OCI-LY3 (cell line): ENCODE results near the gene GRIK4.
"Not testable (repeated sequence)": the region's sequence is repeated elsewhere in the genome, so short reads cannot be mapped to it uniquely, and the experiment has no call there.

ENCODE experiments used
- H2AFZ ChIP-seq: fragments of 200-600, 300-600 bp; shearing (Covaris generic); 2 replicates; pipeline ENCODE4 v1.6.0; 2014; ENCODE audit warnings: antibody characterized with exemption, low read depth, low read length
- H3K27ac ChIP-seq: fragments of 200-600, 300-600 bp; sonication (generic); 2 replicates; pipeline ENCODE4 v1.5.1; 2014; ENCODE audit warnings: mild to moderate bottlenecking, low read length, moderate library complexity, mixed read lengths
- H3K27me3 ChIP-seq: fragments of 200-600, 300-600 bp; sonication (generic); 2 replicates; pipeline ENCODE4 v1.6.1; 2014; ENCODE audit warnings: low read depth, low read length, mixed read lengths
- H3K36me3 ChIP-seq: fragments of 200-600, 300-600 bp; sonication (generic); replicated peaks from 2 replicates; pipeline ENCODE3; 2014; ENCODE audit warnings: low read depth, low read length, mixed read lengths
- H3K4me1 ChIP-seq: fragments of 300-600, 200-600 bp; sonication (generic); 2 replicates; pipeline ENCODE4 v1.6.1; 2014; ENCODE audit warnings: low read length, mixed read lengths
- H3K4me2 ChIP-seq: fragments of 200-600, 300-600 bp; sonication (generic); 2 replicates; pipeline ENCODE4 v1.6.1; 2014; ENCODE audit warnings: low read length, mixed read lengths
- H3K4me3 ChIP-seq: fragments of 300-600, 200-600 bp; sonication (generic); 2 replicates; pipeline ENCODE4 v1.5.1; 2014; ENCODE audit warnings: antibody characterized with exemption, mild to moderate bottlenecking, low read length, moderate library complexity
- H3K79me2 ChIP-seq: fragments of 300-600, 200-600 bp; shearing (Covaris generic); 2 replicates; pipeline ENCODE4 v1.6.1; 2014; ENCODE audit warnings: mild to moderate bottlenecking, low read length, mixed read lengths
- H3K9ac ChIP-seq: fragments of 300-600, 200-600 bp; shearing (Covaris generic); 2 replicates; pipeline ENCODE4 v1.6.0; 2014; ENCODE audit warnings: mild to moderate bottlenecking, low read length, moderate library complexity
- H3K9me3 ChIP-seq: fragments of 200-600, 300-600 bp; shearing (Covaris generic); 2 replicates; pipeline ENCODE4 v1.6.1; 2014; ENCODE audit warnings: low read length, mixed read lengths; ENCODE audit not compliant: insufficient read depth
- H4K20me1 ChIP-seq: fragments of 200-600, 300-600 bp; sonication (generic); 2 replicates; pipeline ENCODE4 v1.6.1; 2016; ENCODE audit warnings: low read length, mixed read lengths; ENCODE audit not compliant: insufficient read depth
- EZH2phosphoT487 ChIP-seq: fragments of 200-600 bp; shearing (Covaris generic); IDR thresholded peaks from 2 replicates; pipeline ENCODE4 v1.6.1; 2018; ENCODE audit warnings: antibody characterized with exemption, mixed run types, low read depth
- TF ChIP-seq, protein P1 (sequence below): fragments of 200-600, 300-600 bp; sonication (generic); IDR thresholded peaks from 2 replicates; pipeline ENCODE4 v1.5.1; 2014; ENCODE audit warnings: antibody characterized with exemption, low read length, low read depth

Gene GRIK4

DNA sequence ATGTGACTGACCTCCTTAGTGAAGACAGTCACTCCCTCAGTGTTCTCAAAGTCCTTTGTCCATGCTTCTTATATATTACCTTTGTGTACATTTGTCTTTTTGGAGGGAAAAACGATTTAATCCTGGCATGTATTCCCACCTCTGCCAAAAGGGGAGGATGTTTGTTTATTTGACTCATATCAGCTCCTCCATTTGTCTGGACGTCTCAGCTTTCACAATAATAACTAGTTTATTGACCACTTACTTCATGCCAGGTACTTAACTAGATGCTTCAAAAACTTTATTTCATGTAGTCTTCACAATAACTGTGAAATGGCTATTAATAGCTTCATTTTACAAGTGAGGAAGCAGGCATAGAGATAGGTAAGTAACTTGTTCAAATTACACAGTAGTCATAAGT, 517.6 kb downstream of the GRIK4 start:
- TF ChIP-seq, protein P1, sequence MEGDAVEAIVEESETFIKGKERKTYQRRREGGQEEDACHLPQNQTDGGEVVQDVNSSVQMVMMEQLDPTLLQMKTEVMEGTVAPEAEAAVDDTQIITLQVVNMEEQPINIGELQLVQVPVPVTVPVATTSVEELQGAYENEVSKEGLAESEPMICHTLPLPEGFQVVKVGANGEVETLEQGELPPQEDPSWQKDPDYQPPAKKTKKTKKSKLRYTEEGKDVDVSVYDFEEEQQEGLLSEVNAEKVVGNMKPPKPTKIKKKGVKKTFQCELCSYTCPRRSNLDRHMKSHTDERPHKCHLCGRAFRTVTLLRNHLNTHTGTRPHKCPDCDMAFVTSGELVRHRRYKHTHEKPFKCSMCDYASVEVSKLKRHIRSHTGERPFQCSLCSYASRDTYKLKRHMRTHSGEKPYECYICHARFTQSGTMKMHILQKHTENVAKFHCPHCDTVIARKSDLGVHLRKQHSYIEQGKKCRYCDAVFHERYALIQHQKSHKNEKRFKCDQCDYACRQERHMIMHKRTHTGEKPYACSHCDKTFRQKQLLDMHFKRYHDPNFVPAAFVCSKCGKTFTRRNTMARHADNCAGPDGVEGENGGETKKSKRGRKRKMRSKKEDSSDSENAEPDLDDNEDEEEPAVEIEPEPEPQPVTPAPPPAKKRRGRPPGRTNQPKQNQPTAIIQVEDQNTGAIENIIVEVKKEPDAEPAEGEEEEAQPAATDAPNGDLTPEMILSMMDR = no peak
- TF ChIP-seq EZH2phosphoT487 = no peak
- Histone ChIP-seq H3K4me2 (no peak overlapping the region), H3K36me3 (no peaks in the 10 kb centered on the region), H4K20me1 (peaks cover 7% of the 10 kb centered on the region), H3K4me3 (no peak overlapping the region), H3K9ac (no peak overlapping the region), H3K27me3 (no peaks in the 10 kb centered on the region), H2AFZ (no peak overlapping the region), H3K27ac (no peak overlapping the region), H3K79me2 (peaks cover 35% of the 10 kb centered on the region), H3K4me1 (peaks cover 9% of the 10 kb centered on the region), H3K9me3 (no peaks in the 10 kb centered on the region)

DNA sequence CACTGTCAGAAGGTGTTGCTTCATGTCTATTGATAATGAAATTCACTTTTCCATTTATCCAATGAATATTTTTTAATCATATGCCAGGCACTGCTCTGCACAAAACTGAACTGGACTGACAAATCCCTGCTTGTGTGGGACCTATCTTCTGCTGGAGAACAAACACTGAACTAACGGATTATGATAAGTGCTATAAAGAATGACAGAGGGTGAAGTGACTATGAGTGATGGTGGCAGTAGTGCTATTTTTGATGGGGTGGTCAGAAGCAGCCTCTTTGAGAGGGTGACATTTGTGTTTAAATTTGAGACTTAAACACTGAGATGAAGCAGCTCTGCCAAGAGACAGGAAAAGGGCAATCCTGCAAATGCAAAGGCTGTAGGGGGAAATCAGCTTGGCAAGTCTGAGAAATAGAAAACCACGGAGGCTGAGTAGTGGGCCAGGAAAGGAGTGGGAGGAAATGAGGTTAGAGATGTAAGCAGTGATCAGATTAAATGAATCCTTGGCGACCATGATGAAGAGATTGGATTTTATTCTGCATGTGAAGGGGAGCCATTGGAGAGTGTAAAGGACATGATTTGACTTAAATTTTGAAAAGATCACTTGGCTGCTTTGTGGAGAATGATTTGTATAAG, 518.4 kb downstream of the GRIK4 start:
- no peaks in the 10 kb centered on the region for H3K9me3 ChIP-seq
- no peak overlapping the region for H3K4me3 ChIP-seq
- peaks cover 28% of the 10 kb centered on the region for H3K79me2 ChIP-seq
- no peak overlapping the region for H3K9ac ChIP-seq
- no peak overlapping the region for H2AFZ ChIP-seq
- TF ChIP-seq, protein P1 = no peak
- TF ChIP-seq EZH2phosphoT487 = no peak
- no peaks in the 10 kb centered on the region for H3K27me3 ChIP-seq
- H3K27ac ChIP-seq = no peak overlapping the region
- no peak overlapping the region for H3K4me2 ChIP-seq
- H3K36me3 ChIP-seq = no peaks in the 10 kb centered on the region
- peaks cover 5% of the 10 kb centered on the region for H3K4me1 ChIP-seq
- peaks cover 3% of the 10 kb centered on the region for H4K20me1 ChIP-seq

DNA sequence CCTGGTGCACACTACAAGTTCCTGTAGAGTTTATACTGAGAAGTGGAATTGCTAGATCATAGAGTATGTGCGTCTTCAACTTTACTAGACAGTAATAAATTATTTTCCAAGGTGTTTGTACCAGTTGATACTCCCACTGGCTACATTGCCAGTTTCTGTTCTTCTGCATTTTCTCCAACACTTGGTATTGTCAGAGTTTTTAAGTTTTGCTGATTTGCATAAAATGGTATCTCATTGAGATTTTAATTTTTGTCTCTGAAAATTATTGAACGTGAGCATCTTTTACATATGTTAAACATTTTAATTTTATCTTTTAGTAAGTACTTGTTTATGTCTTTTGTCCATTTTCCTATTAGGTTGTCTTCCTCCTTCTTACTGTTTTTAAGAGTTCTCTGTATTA, 519.6 kb downstream of the GRIK4 start:
- Histone ChIP-seq H3K4me1 (peaks cover 10% of the 10 kb centered on the region), H3K79me2 (peaks cover 21% of the 10 kb centered on the region), H3K9ac (no peak overlapping the region), H3K27me3 (no peaks in the 10 kb centered on the region), H3K4me2 (no peak overlapping the region), H3K9me3 (no peaks in the 10 kb centered on the region), H3K36me3 (no peaks in the 10 kb centered on the region), H3K4me3 (no peak overlapping the region), H2AFZ (no peak overlapping the region), H3K27ac (no peak overlapping the region), H4K20me1 (0 out of 2 replicates have a peak, but pooled peaks cover 3% of the 10 kb centered on the region)
- TF ChIP-seq, protein P1 = no peak
- no peak for TF ChIP-seq EZH2phosphoT487

DNA sequence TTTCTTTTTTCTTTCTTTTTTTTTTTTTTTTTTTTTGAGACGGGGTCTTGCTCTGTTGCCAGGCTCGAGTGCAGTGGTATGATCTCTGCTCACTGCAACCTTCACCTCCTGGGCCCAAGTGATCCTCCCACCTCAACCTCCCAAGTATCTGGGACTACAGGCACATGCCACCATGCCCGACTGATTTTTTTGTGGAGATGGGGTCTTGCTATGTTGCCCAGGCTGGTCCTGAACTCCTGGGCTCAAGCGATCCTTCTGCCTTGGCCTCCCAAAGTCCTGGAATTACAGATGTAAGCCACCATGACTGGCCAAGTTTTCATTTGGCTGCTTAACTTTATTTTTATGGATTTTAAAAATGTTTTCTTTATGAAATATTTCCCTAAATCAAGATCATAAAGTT, 520.1 kb downstream of the GRIK4 start:
- not testable (repeated sequence) for H3K9ac ChIP-seq, H4K20me1 ChIP-seq, H3K9me3 ChIP-seq, H3K4me3 ChIP-seq, H3K36me3 ChIP-seq, H3K27ac ChIP-seq, H3K4me2 ChIP-seq, H3K4me1 ChIP-seq, H2AFZ ChIP-seq, H3K27me3 ChIP-seq
- peaks cover 16% of the 10 kb centered on the region for H3K79me2 ChIP-seq
